ENCODE measurements around the gene TOGARAM1.

TOGARAM1 gene

GRCh38 chr14:44961554-44962333 lies at the start of gene TOGARAM1, which contains the start of gene KLHL28:
TSS of gene TOGARAM1 (plus strand) at chr14:44962190. CDS start at chr14:44962422, 232 bp downstream.
TSS of gene KLHL28 (minus strand) at chr14:44961947. CDS start at chr14:44945928, 16,019 bp downstream.
- DNase-seq: peak; percentile 98 to 100 (median 99)

GRCh38 chr14:44914849-44915248 lies 47.1 kb upstream of the TOGARAM1 start:
- DNase-seq: no peak

- DNase-seq: no peak
Measured at GRCh38 chr14:44928793-44929192, 33.2 kb upstream of the TOGARAM1 start.

- DNase-seq: no peak
Measured at GRCh38 chr14:44935155-44935554, 26.8 kb upstream of the TOGARAM1 start.

GRCh38 chr14:44937547-44937946 lies 24.4 kb upstream of the TOGARAM1 start:
- DNase-seq: no peak

GRCh38 chr14:44940211-44940610 lies 21.8 kb upstream of the TOGARAM1 start:
- DNase-seq: no peak

- no peak for DNase-seq
Measured at GRCh38 chr14:44940944-44941343, 21.0 kb upstream of the TOGARAM1 start.

GRCh38 chr14:44941591-44941990 lies 20.4 kb upstream of the TOGARAM1 start:
- DNase-seq: no peak

GRCh38 chr14:44942436-44942835 lies 19.6 kb upstream of the TOGARAM1 start:
- no peak for DNase-seq

- no peak for DNase-seq
Measured at GRCh38 chr14:44944107-44944506, 17.9 kb upstream of the TOGARAM1 start.

GRCh38 chr14:44945264-44945663 lies 16.7 kb upstream of the TOGARAM1 start:
- no peak for DNase-seq

GRCh38 chr14:44951051-44951450 lies 10.9 kb upstream of the TOGARAM1 start:
- no peak for DNase-seq

GRCh38 chr14:44952391-44953110 lies 9.4 kb upstream of the TOGARAM1 start:
- no peak for DNase-seq

- DNase-seq: no peak
Measured at GRCh38 chr14:44954750-44955149, 7.2 kb upstream of the TOGARAM1 start.

GRCh38 chr14:44955528-44955927 lies 6.5 kb upstream of the TOGARAM1 start:
- DNase-seq: no peak

- no peak for DNase-seq
Measured at GRCh38 chr14:44956866-44957265, 5.1 kb upstream of the TOGARAM1 start.

- no peak for DNase-seq
Measured at GRCh38 chr14:44959538-44959937, 2.5 kb upstream of the TOGARAM1 start.

- DNase-seq: peak in 1 of 3 experiments; percentile 24
Measured at GRCh38 chr14:44960146-44960545, 1.8 kb upstream of the TOGARAM1 start.

- DNase-seq: no peak
Measured at GRCh38 chr14:44960646-44961045, 1.3 kb upstream of the TOGARAM1 start.

GRCh38 chr14:44961151-44961553 lies 838 bp upstream of the TOGARAM1 start:
- DNase-seq: peak; percentile 49 to 74 (median 63)

GRCh38 chr14:44962334-44963043 lies 499 bp downstream of the TOGARAM1 start:
- DNase-seq: peak; percentile 46 to 96 (median 94)

- DNase-seq: peak in 2 of 3 experiments; percentile 27 to 44
Measured at GRCh38 chr14:44963044-44963528, 1.1 kb downstream of the TOGARAM1 start.

- DNase-seq: peak; percentile 17 to 43 (median 40)
Measured at GRCh38 chr14:44963775-44964380, 1.9 kb downstream of the TOGARAM1 start.
